HG02852 (cell line): ENCODE measurements around the gene C2CD2.
"Not testable (repeated sequence)": the region's sequence is repeated elsewhere in the genome, so short reads cannot be mapped to it uniquely, and the experiment has no call there.

ENCODE experiments used
- ATAC-seq: cut with Tn5 transposase; IDR thresholded peaks from one replicate; pipeline ENCODE4 v1.9.1; 2021; ENCODE audit warnings: mild to moderate bottlenecking, moderate library complexity; ENCODE audit not compliant: unreplicated experiment

C2CD2 gene

DNA sequence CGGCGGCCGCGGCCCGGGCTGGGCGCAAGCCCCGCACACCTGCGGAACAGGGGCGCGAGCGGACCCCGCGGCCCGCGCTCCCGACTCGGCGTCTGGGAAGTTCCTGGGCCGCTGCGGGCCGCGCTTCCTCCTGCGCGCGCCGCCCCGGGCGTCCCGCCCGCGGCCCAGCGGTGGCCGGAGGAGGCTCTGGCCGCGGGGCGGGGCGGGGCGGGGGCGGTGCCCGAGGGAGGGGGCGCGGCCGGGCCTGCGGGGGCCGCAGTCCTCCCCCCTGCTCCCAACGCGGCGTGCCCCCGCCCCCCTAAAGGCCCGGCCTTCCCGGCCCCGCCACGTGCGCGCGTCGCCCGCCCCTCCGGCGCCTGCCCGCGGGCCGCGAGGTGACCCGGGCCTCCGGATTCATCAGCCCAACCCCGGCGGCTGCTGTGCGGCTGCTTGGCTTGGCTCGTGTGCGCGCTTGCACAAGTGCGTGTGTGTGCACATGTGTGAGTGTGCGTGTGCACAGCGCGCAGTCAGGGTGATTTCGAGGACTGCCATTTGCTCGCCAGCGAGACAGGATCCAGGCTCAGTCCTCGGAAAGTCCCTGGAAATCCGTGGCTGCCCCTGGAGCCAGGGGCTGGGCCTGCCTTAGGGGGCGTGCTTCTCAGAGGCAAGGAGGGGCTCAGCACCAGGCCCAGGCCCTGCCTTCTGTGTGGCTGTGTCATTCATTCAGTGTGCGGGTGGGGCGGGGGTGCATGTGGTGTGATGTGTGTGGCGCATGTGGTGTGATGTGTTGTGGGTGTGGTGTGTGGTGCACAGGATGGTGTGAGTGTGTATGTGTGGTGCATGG, at the start of gene C2CD2:
C2CD2 (minus strand) TSS at position 188 of the 823 bp plus-strand sequence. CDS start 370 bp downstream, outside the sequence.
- peak; percentile 51 for ATAC-seq

DNA sequence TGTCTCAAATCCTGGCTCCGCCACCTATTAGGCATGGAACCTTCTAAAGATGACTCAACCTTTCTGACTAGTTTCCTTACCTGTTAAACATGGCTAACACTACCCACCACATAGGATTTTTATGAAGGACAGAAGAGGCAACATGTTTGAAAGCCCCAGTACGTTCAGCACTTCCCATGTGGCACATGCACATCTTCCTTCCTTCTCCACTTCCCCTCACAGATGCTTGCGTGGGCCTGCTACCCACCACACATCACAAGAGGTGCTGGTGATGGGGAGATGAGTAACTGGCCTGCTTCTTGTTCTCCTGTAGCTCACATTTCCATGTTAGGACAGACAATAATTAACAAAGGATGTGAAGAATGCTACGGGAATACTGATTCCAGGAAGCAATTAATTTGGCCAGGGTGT, 49.2 kb upstream of the C2CD2 start:
- no peak for ATAC-seq

DNA sequence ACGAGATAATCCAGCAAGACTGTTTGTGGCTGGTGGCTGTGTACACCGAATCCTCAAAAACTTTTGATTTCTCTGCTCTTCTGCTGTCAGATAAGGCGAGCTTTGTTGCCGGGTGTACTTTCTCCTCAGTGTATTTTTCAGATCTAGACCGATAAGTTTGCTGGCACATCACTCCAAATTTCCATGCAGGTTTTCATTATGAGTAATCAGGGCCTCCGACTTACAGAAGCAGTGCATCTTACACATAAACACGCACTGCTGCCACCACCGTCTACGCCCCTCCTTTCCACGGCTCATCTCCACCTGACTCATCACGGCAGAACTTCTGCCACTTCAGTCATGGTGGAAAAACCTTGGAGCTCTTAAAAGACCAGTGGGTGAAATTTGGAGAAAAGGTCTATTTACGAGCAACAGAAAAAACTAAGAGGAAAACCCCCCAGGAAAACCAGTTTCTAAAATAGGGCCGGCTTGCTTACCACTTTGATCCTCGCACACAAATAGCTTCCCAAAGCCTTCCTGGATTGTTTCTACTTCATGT, 48.7 kb upstream of the C2CD2 start:
- ATAC-seq: peak; percentile 86

DNA sequence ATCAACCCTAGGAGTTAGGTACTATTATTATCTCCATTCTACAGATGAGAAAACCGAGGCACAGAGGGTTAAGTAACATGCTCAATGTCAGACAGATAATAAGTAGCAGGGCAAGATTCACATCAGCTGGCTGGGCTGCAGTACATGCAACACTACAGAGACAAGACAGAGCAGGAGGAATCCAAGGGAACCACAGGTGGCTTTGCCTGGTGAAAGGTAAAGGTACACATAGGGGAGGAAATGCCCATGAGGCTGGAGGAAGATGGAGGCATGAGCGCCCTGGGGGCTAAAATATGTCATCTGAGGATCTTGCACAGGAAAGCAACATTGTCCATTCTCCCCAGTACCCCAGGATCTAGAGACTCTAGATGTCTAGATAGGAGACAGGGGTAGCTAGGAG, 48.0 kb upstream of the C2CD2 start:
- ATAC-seq: no peak

DNA sequence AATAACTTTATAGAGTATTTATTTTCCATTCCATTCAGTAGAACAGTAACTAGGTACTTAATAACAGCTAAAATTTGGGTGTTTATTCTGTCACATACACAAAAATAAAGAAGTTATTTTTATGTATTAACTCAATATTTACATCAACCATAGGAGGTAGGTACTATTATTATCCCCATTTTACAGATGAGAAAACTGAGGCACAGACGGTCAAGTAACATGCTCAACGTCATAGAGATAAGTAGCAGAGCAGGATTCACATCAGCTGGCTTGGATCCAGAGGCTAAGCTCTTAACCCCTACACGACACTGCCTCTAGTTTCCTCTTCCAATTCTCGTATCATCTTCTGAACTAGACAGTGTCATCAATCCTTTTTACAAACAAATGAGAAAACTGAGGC, 47.1 kb upstream of the C2CD2 start:
- no peak for ATAC-seq

DNA sequence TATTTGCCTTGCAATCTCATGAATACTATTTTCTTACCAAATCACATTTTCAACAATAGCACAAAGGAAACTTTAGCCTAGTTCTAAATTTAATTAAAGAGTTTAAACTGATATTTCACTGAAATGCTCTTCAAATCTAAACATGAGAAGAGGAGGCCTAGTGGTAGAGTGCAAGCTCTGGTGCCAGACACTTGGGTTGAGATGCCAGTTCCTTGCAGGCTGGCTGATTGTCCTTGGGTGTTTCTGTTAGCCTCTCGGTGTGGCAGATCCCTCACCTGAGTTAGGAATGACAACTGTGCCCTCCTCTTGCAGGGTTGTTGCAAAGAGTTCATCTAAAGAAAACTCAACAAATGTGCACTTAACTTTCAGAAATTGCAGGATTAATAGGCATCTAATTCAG, 43.8 kb upstream of the C2CD2 start:
- no peak for ATAC-seq

DNA sequence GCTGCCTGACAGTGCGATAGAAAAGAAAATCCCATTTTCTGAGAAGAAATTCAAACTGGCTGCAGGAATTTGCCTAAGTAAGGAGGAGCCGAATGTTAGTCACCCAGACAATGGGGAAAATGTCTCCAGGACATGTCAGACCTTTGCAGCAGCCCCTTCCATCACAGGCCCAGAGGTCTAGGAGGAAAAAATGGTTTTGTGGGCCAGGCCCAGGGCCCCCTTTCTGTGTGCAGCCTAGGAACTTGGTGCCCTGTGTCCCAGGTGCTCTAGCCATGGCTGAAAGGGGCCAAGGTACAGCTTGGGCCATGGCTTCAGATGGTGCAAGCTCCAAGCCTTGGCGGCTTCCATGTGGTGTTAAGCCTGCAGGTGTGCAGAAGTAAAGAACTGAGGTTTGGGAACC, 41.8 kb upstream of the C2CD2 start:
- no peak for ATAC-seq

DNA sequence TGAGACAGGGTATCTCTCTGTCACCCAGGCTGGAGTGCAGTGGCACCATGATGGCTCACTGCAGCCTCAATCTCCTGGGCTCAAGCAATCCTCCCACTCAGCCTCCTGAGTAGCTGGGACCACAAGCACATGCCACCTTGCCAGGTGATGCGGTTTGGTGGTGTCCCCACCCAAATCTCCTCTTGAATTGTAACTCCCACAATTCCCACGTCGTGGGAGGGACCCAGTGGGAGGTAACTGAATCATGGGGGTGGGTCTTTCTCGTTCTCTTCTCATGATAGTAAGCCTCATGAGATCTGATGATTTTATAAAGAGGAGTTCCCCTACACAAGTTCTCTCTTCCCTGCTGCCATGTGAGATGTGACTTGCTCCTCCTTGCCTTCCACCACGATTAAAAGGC, 40.8 kb upstream of the C2CD2 start:
- not testable (repeated sequence) for ATAC-seq

DNA sequence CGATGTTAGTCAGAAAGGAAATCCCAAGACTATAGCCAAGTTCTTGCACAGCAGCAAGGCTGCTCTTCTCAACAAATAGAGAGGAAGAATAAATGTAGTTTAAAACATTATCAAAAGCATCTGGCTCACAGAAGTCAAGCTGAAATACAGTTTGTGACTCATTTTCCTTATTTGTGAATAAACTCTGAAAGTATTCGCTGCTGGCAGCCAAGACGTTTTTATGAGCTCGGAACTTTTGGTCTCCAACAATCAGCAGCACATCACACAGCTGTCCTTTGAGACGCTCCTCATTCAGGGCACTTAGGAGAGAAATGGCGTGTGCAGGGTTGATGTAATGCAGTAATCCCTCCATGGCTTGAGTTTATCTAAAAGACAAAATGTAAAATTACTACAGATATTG, 39.9 kb upstream of the C2CD2 start:
- no peak for ATAC-seq

DNA sequence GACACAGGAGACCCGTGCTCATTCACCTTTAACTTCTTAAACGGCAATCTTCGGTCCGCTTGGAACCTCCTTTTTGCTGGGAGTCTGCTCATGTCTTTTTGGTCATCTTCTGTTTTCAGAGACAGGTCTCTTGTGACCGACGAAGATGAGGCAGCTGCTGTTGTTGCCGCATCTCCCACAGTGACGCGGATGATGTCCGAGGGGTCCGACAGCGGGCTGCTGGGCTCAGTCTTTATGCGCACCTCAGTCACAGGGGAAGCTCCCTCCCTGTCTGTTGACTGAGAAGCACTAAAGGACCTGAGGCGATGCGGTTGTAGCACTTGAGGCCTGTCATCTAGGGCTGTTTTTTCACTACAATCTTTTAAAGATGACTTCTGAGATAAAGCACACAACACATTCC, 38.8 kb upstream of the C2CD2 start:
- no peak for ATAC-seq

DNA sequence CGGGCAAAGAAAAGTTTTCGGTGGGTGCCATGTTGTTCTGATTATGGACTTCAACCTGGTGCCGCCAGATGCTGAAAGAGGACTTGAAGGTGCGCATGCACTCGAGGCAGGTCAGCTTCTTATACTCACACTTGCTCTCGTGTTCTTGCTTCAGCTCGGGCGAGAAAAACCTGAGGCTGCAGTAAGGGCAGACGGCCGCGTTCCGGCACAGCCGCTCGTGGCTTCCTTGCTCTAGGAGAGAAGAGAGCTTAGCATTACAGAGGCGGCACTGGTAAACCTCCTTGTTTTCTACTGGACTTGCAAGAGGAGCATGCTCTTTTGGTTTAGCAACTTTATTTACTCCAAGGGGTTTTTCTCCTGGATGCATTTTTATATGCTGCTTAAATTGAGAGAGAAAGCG, 37.8 kb upstream of the C2CD2 start:
- ATAC-seq: no peak

DNA sequence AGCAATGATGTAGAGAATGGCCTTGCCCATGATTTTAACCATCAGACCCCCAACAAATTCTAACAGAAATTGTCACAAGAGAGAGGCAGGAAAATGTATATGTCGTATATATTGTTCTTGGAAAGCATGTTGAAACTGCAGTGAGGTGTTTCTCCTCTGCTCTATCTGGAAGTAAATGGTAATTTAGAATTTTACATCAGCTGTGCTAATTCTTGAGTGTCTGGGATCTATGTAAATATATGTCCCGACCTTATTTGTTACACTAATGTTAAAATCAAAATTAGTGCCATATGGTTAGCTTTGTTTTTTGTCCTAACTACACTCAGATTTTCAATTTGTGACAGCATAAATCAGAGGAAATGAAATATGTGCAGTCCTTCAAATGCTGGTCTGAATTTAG, 35.9 kb upstream of the C2CD2 start:
- no peak for ATAC-seq

DNA sequence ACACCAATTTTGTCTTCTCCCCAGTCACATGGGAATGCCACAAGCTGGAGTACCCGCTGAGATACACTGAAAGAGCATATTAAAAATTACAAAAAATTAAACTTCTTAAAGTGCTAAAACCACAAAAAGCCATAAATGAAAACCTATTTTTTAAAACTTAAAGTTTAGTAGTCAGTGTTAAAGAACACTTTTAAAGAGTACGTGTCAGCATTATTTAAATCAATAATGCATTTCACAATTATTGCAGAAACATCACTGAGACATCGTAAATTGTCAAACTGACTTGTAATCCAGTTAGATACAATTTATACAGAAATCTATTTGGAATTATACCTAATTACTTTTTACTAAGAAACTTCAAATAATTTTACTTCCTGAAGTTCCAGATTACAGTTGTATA, 33.5 kb upstream of the C2CD2 start:
- ATAC-seq: no peak

DNA sequence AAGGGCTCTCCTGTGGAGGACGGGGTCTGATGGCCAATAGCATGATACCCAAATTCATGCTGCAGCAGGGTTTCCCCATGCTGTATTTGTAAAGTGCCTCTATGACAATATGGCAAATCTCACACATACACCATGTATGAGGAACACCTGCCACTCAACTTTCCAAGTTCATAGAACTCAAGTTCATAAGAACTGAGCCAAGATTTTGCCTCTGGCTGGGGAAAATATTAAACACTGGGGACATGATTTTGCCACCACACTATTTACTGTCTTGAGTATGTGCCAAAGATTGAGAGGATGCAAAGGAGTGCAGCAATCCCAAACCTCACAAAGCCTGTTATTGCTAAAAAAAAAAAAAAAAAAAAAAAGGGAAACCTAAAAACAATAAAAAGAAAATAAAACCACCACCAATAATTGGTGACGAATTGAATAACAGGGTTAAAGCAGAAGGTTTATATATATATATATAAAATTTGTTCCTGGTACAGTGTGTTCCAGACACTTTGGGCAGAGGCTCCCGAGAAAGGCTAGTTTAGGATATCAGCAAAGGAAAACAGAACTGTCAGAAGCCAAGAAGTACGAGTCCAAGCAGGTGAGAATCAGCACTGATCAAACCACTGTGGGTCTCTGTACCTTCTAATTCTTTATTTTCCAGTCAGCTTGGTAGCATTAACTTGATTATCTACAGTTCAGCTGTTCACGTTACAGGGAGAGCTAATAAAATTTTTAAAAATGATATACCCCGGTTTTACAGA, 32.0 kb upstream of the C2CD2 start:
- ATAC-seq: no peak

DNA sequence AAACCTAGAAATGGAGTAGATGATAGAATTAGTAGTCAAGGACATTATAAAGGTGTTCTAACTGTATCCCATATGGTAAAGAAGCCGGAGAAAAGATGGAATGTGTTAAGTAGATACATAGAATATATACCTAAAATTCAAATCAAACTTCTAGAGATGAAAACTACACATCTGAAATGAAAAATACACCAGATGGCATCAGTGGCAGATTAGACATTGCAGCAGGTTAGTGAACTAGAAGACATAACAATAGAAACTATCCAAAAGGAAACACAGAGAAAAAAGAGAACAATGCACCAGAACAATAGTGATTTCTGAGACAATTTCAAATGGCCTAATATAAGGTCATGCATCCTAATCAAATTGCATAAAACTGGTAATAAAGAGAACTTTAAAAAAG, 29.4 kb upstream of the C2CD2 start:
- no peak for ATAC-seq

DNA sequence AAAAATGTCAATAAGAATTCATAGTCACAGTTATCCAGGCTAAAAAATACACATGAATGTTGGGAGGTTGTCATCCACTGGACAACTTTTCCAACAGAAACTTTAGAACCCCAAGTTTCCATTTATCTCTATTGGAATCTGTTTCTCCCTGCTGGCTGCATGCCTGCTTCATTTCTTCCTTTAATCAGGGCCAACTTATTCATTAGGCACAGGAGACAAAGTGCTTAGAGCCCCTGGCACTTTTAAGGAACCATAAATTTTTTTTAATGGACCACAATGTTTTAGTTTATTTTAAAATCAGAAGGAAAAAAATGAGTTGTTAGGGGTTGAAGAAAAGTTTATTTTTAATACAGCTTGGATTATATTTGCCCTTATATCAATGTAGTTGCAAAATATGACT, 26.7 kb upstream of the C2CD2 start:
- no peak for ATAC-seq

DNA sequence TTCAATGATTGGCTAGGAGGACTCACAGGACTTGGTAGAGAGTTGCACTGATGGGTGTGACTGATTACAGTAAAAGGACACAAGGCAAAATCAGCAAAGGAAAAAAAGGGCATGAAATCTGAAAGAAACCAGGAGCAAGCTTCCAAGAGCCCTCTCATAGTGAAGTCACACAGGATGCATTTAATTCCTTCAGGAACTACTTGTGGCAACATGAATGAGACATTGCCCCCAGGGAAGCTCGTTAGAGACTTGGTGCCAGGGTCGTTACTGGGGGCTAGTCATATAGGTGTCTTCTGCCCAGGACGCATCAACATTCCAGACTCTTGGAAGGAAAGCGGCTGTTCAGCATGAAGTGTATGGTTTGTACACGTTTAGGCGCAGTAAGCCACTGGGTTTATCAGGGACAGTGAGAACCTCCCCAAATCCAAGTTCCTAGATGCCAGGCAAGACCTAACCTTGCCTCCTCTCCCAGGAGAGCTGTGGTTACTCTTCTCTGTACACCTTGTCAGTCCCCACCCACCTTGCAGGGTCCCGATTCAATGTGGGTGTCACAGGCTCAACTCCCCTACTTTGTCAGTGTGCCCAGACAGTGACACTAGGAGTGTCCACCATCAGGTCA, 26.0 kb upstream of the C2CD2 start:
- no peak for ATAC-seq

DNA sequence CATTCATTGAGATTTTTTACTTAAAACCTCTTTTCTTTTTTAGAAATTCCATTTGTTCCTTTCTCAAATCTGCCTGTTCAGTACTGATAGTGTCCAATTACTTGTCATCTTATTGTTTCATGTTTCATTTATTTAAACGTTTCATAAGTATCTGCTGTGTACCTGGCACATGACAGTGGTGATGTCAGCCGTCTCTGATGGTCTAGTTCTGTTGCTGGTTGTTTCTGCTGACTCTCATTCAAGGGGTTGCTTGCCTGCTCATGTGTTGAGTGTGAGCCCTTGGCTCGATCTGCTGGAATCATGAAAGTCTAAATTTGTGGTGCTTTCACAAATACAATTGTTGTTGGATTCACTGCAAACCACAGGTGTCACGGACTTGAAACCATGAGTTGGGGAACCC, 25.5 kb upstream of the C2CD2 start:
- ATAC-seq: no peak

DNA sequence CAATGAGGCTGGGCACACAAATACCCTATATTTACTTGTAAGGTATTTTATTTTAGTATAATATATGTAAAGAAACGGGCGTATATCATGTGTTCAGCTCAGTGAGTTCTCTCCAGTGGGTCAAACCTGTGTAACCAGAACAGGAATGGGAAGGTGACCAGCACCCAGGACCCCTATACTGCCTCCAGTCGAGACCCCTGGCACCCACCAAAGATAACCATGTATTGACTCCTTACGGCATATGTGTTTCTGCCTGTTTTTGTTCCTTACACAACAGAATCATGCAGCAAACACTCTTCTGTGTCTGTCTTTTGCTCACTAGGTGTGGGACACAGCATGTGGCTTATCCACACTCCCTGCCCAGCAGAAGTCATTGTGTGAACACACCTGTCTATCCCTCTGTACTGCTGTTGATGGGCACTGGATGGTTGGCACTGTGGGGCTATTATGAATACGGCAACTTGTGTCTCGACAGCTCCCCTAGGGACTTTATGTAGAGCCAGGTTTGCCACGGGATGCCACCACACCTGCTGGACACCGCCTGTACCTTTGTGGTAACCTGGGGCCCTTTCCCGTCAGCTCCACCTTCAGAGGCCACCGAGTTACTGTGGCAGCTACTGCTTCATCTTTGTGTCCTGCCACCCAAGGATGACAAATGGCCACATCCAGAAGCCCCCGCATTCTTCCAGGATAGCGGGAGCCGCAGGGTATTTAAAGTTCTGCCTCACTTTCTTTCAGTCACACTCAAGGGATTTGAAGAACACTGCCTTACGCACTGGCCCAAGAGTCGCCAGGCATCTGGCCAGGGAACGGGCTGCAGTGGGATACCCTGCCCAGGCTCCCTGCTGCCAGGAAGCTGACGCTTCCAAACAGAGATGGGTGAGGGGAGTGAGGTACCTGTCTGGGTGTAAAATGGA, 23.5 kb upstream of the C2CD2 start:
- ATAC-seq: no peak

DNA sequence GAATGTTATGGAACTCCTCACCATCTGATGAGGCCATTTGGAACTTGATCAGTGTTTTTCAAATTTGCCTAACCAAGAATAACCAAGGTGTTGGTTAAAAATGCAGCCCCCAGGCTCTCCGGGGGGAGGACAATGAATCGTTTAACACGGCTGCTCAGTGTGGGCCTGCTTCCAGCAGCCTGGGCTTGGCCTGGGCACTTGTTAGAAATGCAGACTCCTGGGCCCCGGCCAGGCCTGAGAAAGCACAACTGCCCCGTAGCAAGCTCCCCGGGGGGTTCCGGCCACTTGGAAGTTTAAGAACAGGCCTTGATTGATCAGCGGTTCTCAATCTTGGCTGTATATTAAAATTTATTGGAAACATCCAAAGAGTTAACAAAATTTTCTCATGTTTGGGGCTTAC, 22.8 kb upstream of the C2CD2 start:
- ATAC-seq: no peak
